ENCODE measurements around the gene AIF1L.
A peak's percentile ranks its signal among the peaks of the same experiment; 100 is the strongest.

GRCh38 chr9:131046581-131047202 lies 49.6 kb upstream of the AIF1L start:
- TF ChIP-seq, protein P1, sequence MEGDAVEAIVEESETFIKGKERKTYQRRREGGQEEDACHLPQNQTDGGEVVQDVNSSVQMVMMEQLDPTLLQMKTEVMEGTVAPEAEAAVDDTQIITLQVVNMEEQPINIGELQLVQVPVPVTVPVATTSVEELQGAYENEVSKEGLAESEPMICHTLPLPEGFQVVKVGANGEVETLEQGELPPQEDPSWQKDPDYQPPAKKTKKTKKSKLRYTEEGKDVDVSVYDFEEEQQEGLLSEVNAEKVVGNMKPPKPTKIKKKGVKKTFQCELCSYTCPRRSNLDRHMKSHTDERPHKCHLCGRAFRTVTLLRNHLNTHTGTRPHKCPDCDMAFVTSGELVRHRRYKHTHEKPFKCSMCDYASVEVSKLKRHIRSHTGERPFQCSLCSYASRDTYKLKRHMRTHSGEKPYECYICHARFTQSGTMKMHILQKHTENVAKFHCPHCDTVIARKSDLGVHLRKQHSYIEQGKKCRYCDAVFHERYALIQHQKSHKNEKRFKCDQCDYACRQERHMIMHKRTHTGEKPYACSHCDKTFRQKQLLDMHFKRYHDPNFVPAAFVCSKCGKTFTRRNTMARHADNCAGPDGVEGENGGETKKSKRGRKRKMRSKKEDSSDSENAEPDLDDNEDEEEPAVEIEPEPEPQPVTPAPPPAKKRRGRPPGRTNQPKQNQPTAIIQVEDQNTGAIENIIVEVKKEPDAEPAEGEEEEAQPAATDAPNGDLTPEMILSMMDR (IDR thresholded peaks at IDR 0.05; ENCODE audit: low read length) = peak; percentile 91
- no peak for TF ChIP-seq EZH2 (optimal IDR thresholded peaks at IDR 0.05; ENCODE audit: low read depth, low read length)

Data from MM.1S (cell line).